A549 (cell line): ENCODE measurements around the gene XDH. TPM values are rescaled to one million over a fixed set of nuclear protein-coding genes. Genes with fewer than 3 reads are reported as not detected.

Experiments used
- ATAC-seq, 2 experiments: fragments of 200-7000 bp in 1 of 2; fragments of >200 bp in 1 of 2; cut with Nextera tagmentation in 1 of 2; cut with Tn5 transposase in 1 of 2; 3 replicates each; pipeline versions ENCODE4 v1.8.0 to v1.9.1; 2018 to 2020; ENCODE audit warnings: mild to moderate bottlenecking in 1 of 2, moderate library complexity in 1 of 2
- CTCF ChIA-PET: fragments of 300-600 bp; sonication (Branson Sonifier 250); formaldehyde crosslinking; extraction: SDS; loops from one replicate; lab custom pipeline; 2021; ENCODE audit warnings: antibody characterized with exemption, inconsistent platforms; lab: Yijun Ruan, JAX
- POLR2A ChIA-PET: fragments of 350-600 bp; formaldehyde crosslinking; extraction: SDS; loops from one replicate; lab custom pipeline; 2021; ENCODE audit warnings: antibody characterized with exemption, inconsistent platforms; lab: Yijun Ruan, JAX
- DNase-seq, 2 experiments: peaks; one replicate each; pipeline versions ENCODE4 v3.0.0 to v3.0.0-alpha.2; 2011 to 2016; ENCODE audit warnings: low read depth in 1 of 2, low spot score in 1 of 2
- FAIRE-seq: peaks from 2 replicates; lab custom pipeline; 2011; peaks lifted over from hg19 to GRCh38; lab: Jason Lieb, UNC
- H3K27ac ChIP-seq, 2 experiments: fragments of >200 bp; sonication (Bioruptor Twin); formaldehyde crosslinking; 3 replicates each; pipeline ENCODE4 v1.5.1; 2016 to 2017
- H3K4me1 ChIP-seq: fragments of >200 bp; sonication (Bioruptor Twin); formaldehyde crosslinking; 3 replicates; pipeline ENCODE4 v1.6.1; 2016
- H3K4me2 ChIP-seq: fragments of >200 bp; sonication (Bioruptor Twin); formaldehyde crosslinking; 3 replicates; pipeline ENCODE4 v1.6.1; 2016
- H3K4me3 ChIP-seq: fragments of >200 bp; sonication (Bioruptor Twin); formaldehyde crosslinking; 3 replicates; pipeline ENCODE4 v1.5.1; 2016
- H3K9me3 ChIP-seq: fragments of >200 bp; sonication (Bioruptor Twin); formaldehyde crosslinking; 3 replicates; pipeline ENCODE4 v1.6.1; 2016
- CBX2 ChIP-seq: fragments of 200-600 bp; sonication (generic); IDR thresholded peaks from 2 replicates; pipeline ENCODE4 v1.6.1; 2016; ENCODE audit warnings: low read depth, mild to moderate bottlenecking, borderline replicate concordance
- CHD2 ChIP-seq: fragments of 150-350 bp; IDR thresholded peaks from 2 replicates; pipeline ENCODE4 v1.6.1; 2014; ENCODE audit warnings: low read length; ENCODE audit not compliant: partially characterized antibody
- CHD4 ChIP-seq: fragments of 200-600 bp; sonication (generic); IDR thresholded peaks from 2 replicates; pipeline ENCODE4 v1.6.1; 2016; ENCODE audit warnings: antibody characterized with exemption, mild to moderate bottlenecking, borderline replicate concordance
- EHMT2 ChIP-seq: fragments of 200-600 bp; sonication (generic); IDR thresholded peaks from 2 replicates; pipeline ENCODE4 v1.6.1; 2016; ENCODE audit warnings: antibody characterized with exemption, low read depth, mild to moderate bottlenecking, moderate library complexity
- ESRRA ChIP-seq: fragments of 150-350 bp; IDR thresholded peaks from 2 replicates; pipeline ENCODE4 v1.6.1; 2014; ENCODE audit warnings: mild to moderate bottlenecking, low read length, borderline replicate concordance
- FOSB ChIP-seq: fragments of 250-450 bp; sonication (Bioruptor Pico); IDR thresholded peaks from 2 replicates; pipeline ENCODE4 v1.5.0; 2020; ENCODE audit warnings: mild to moderate bottlenecking, moderate library complexity
- GATA3 ChIP-seq: IDR thresholded peaks from 2 replicates; pipeline ENCODE4 v1.6.1; 2012; ENCODE audit warnings: borderline replicate concordance
- NFE2L2 ChIP-seq: fragments of 150-350 bp; conservative IDR thresholded peaks from 2 replicates; pipeline ENCODE4 v1.6.1; 2014; ENCODE audit warnings: low read length
- NR3C1 ChIP-seq: fragments of >200 bp; sonication (Bioruptor Twin); formaldehyde crosslinking; IDR thresholded peaks from 3 replicates; pipeline ENCODE4 v1.6.1; 2017
- PHF8 ChIP-seq: fragments of 200-600 bp; sonication (generic); IDR thresholded peaks from 2 replicates; pipeline ENCODE4 v1.6.1; 2016; ENCODE audit warnings: low read depth, mild to moderate bottlenecking, antibody characterized with exemption, moderate library complexity, borderline replicate concordance
- RFX5 ChIP-seq: fragments of 450-650 bp; IDR thresholded peaks from 2 replicates; pipeline ENCODE4 v1.7.1; 2014; ENCODE audit warnings: antibody characterized with exemption, mild to moderate bottlenecking, moderate library complexity
- ZNF302 ChIP-seq: fragments of 250-450 bp; sonication (Bioruptor Pico); IDR thresholded peaks from 2 replicates; pipeline ENCODE4 v1.9.0; 2021; ENCODE audit warnings: inconsistent platforms, mild to moderate bottlenecking, moderate library complexity
- WGBS: methylation state at CpG from one replicate; pipeline ENCODE4 v1.1.6; 2017; ENCODE audit errors: missing lambda C conversion rate; 5-methylcytosine and 5-hydroxymethylcytosine counted together
- polyA plus RNA-seq, 4 experiments: library from polyadenylated mRNA; depleted of rRNA in 3 of 4; stranded (reverse); fragments of >200 nt; fragmentation: RNase III in 1 of 4; extraction: RNeasy Plus Mini Kit Qiagen cat#74134 plus additional on column Dnase treatment in 1 of 4; gene quantifications; 2 replicates in 3 of 4; 3 replicates in 1 of 4; pipeline ENCODE4 v1.2.3, GENCODE V29; 2011 to 2017
- TF ChIP-seq, protein P1 (sequence below): fragments of 250-450 bp; sonication (Bioruptor Pico); IDR thresholded peaks from 2 replicates; pipeline ENCODE4 v1.5.0; 2021; ENCODE audit warnings: mild to moderate bottlenecking, moderate library complexity, borderline replicate concordance
- TF ChIP-seq, protein P2 (sequence below): IDR thresholded peaks from 2 replicates; pipeline ENCODE4 v1.6.1; 2012
- TF ChIP-seq, protein P3 (sequence below): fragments of 200-600 bp; sonication (generic); IDR thresholded peaks from 2 replicates; pipeline ENCODE4 v1.6.1; 2016; ENCODE audit warnings: antibody characterized with exemption, mild to moderate bottlenecking, moderate library complexity
- TF ChIP-seq, protein P4 (sequence below): fragments of >200 bp; sonication (Bioruptor Twin); formaldehyde crosslinking; IDR thresholded peaks from 3 replicates; pipeline ENCODE4 v1.5.1; 2016
- TF ChIP-seq, protein P5 (sequence below): fragments of 450-650 bp; IDR thresholded peaks from 2 replicates; pipeline ENCODE4 v1.6.1; 2014; ENCODE audit warnings: antibody characterized with exemption

The XDH gene
- polyA plus RNA-seq, 2 of the 4 experiments (the other 2 are of a cell fraction) = 0.71 to 1.1 TPM

DNA sequence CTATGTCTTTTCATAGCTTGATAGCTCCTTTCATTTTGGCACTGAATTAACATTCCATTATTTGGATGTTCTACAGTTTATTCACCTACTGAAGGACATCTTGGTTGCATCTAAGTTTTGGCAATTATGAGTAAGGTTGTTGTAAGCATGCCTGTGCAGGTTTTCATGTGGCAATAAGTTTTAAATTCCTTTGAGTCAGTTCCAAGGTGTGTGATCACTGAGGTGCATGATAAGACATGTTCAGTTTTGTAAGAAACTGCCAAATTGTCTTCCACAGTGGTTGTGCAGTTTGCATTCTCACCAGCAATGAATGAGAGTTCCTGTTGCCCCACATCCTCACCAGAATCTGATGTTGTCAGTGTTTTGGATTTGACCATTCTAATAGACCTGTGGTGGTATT is 24.2 kb downstream of the XDH start:
- H3K9me3 ChIP-seq = 0 out of 3 replicates have a peak, but pooled peaks cover 6% of the 10 kb centered on the region
- CTCF ChIA-PET = interaction anchor here (10.8 kb wide), 1 partner anchor 11 kb away, joined by 81 read pairs; no protein-coding TSS in a partner anchor
- no peak for FAIRE-seq
- TF ChIP-seq NFE2L2 = no peak
- TF ChIP-seq ZNF302 (CRISPR knock-in tag) = no peak
- TF ChIP-seq, protein P1, sequence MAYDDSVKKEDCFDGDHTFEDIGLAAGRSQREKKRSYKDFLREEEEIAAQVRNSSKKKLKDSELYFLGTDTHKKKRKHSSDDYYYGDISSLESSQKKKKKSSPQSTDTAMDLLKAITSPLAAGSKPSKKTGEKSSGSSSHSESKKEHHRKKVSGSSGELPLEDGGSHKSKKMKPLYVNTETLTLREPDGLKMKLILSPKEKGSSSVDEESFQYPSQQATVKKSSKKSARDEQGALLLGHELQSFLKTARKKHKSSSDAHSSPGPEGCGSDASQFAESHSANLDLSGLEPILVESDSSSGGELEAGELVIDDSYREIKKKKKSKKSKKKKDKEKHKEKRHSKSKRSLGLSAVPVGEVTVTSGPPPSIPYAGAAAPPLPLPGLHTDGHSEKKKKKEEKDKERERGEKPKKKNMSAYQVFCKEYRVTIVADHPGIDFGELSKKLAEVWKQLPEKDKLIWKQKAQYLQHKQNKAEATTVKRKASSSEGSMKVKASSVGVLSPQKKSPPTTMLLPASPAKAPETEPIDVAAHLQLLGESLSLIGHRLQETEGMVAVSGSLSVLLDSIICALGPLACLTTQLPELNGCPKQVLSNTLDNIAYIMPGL (CRISPR knock-in tag) = no peak
- TF ChIP-seq CBX2 = no peak
- TF ChIP-seq GATA3 = no peak
- no peak for TF ChIP-seq ESRRA
- no peak for TF ChIP-seq PHF8
- TF ChIP-seq, protein P2, sequence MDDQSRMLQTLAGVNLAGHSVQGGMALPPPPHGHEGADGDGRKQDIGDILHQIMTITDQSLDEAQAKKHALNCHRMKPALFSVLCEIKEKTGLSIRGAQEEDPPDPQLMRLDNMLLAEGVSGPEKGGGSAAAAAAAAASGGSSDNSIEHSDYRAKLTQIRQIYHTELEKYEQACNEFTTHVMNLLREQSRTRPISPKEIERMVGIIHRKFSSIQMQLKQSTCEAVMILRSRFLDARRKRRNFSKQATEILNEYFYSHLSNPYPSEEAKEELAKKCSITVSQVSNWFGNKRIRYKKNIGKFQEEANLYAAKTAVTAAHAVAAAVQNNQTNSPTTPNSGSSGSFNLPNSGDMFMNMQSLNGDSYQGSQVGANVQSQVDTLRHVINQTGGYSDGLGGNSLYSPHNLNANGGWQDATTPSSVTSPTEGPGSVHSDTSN = no peak
- TF ChIP-seq CHD4 = no peak
- TF ChIP-seq FOSB (CRISPR knock-in tag) = no peak
- POLR2A ChIA-PET = no interaction called here
- DNase-seq = no peak
- no peak overlapping the region for H3K4me3 ChIP-seq
- H3K4me1 ChIP-seq = peaks cover 27% of the 10 kb centered on the region
- no peak for ATAC-seq
- 0 out of 6 replicates have a peak overlapping the region, but pooled peaks of 1 of the 2 experiments have one; percentile 32 for H3K27ac ChIP-seq
- H3K4me2 ChIP-seq = no peak overlapping the region

DNA sequence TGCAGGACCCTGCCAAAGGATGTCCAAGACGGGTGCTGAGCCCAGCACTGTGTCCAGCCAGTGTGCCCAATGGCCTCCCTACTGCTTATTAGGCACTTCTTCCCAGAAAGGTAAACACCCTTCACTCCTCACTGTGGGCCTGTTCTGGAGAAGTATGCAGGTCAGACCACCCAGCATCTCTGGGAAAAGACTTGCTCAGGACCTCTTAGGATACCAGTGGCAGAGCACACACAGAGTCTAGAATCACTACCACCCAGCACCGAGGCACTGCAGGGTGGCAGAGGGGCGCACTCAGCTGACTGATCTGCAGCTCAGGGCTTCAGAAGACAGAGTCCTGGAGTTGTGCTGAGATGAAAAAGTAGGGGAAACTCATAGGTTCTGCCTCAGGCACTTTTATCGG is 25.8 kb downstream of the XDH start:
- no peak for FAIRE-seq

More for the DNA sequence above, 25.8 kb downstream of the XDH start:
- POLR2A ChIA-PET = no interaction called here
- ATAC-seq = no peak
- 87% methylated on average over 4 of the region's 4 CpGs for WGBS
- peaks cover 41% of the 10 kb centered on the region for H3K4me1 ChIP-seq
- peak overlapping the region in 1 of 2 experiments; percentile 89; a peak in 2 of 6 replicates for H3K27ac ChIP-seq
- H3K9me3 ChIP-seq = 0 out of 3 replicates have a peak, but pooled peaks cover 6% of the 10 kb centered on the region
- TF ChIP-seq, protein P3, sequence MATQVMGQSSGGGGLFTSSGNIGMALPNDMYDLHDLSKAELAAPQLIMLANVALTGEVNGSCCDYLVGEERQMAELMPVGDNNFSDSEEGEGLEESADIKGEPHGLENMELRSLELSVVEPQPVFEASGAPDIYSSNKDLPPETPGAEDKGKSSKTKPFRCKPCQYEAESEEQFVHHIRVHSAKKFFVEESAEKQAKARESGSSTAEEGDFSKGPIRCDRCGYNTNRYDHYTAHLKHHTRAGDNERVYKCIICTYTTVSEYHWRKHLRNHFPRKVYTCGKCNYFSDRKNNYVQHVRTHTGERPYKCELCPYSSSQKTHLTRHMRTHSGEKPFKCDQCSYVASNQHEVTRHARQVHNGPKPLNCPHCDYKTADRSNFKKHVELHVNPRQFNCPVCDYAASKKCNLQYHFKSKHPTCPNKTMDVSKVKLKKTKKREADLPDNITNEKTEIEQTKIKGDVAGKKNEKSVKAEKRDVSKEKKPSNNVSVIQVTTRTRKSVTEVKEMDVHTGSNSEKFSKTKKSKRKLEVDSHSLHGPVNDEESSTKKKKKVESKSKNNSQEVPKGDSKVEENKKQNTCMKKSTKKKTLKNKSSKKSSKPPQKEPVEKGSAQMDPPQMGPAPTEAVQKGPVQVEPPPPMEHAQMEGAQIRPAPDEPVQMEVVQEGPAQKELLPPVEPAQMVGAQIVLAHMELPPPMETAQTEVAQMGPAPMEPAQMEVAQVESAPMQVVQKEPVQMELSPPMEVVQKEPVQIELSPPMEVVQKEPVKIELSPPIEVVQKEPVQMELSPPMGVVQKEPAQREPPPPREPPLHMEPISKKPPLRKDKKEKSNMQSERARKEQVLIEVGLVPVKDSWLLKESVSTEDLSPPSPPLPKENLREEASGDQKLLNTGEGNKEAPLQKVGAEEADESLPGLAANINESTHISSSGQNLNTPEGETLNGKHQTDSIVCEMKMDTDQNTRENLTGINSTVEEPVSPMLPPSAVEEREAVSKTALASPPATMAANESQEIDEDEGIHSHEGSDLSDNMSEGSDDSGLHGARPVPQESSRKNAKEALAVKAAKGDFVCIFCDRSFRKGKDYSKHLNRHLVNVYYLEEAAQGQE = no peak
- TF ChIP-seq ESRRA (no peak), RFX5 (no peak), CHD2 (no peak), NR3C1 (no peak), EHMT2 (no peak)
- TF ChIP-seq, protein P4, sequence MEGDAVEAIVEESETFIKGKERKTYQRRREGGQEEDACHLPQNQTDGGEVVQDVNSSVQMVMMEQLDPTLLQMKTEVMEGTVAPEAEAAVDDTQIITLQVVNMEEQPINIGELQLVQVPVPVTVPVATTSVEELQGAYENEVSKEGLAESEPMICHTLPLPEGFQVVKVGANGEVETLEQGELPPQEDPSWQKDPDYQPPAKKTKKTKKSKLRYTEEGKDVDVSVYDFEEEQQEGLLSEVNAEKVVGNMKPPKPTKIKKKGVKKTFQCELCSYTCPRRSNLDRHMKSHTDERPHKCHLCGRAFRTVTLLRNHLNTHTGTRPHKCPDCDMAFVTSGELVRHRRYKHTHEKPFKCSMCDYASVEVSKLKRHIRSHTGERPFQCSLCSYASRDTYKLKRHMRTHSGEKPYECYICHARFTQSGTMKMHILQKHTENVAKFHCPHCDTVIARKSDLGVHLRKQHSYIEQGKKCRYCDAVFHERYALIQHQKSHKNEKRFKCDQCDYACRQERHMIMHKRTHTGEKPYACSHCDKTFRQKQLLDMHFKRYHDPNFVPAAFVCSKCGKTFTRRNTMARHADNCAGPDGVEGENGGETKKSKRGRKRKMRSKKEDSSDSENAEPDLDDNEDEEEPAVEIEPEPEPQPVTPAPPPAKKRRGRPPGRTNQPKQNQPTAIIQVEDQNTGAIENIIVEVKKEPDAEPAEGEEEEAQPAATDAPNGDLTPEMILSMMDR = no peak
- TF ChIP-seq, protein P5, sequence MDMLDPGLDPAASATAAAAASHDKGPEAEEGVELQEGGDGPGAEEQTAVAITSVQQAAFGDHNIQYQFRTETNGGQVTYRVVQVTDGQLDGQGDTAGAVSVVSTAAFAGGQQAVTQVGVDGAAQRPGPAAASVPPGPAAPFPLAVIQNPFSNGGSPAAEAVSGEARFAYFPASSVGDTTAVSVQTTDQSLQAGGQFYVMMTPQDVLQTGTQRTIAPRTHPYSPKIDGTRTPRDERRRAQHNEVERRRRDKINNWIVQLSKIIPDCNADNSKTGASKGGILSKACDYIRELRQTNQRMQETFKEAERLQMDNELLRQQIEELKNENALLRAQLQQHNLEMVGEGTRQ = no peak
- no peak overlapping the region for H3K4me3 ChIP-seq
- no peak for DNase-seq
- no peak overlapping the region for H3K4me2 ChIP-seq
- CTCF ChIA-PET = interaction anchor here (1.8 to 10.8 kb wide), 3 partner anchors 7 to 46 kb away, joined by 4 to 81 read pairs (median 6); no protein-coding TSS in a partner anchor
